HG03025 (cell line): ENCODE measurements around the gene MED9.

Experiments
- ATAC-seq: cut with Tn5 transposase; IDR thresholded peaks from one replicate; pipeline ENCODE4 v1.9.1; 2021; ENCODE audit warnings: mild to moderate bottlenecking, moderate library complexity; ENCODE audit not compliant: unreplicated experiment, low FRiP score

Gene MED9

GRCh38 chr17:17500999-17501605, 24.3 kb downstream of the MED9 start:
- ATAC-seq = no peak

DNA sequence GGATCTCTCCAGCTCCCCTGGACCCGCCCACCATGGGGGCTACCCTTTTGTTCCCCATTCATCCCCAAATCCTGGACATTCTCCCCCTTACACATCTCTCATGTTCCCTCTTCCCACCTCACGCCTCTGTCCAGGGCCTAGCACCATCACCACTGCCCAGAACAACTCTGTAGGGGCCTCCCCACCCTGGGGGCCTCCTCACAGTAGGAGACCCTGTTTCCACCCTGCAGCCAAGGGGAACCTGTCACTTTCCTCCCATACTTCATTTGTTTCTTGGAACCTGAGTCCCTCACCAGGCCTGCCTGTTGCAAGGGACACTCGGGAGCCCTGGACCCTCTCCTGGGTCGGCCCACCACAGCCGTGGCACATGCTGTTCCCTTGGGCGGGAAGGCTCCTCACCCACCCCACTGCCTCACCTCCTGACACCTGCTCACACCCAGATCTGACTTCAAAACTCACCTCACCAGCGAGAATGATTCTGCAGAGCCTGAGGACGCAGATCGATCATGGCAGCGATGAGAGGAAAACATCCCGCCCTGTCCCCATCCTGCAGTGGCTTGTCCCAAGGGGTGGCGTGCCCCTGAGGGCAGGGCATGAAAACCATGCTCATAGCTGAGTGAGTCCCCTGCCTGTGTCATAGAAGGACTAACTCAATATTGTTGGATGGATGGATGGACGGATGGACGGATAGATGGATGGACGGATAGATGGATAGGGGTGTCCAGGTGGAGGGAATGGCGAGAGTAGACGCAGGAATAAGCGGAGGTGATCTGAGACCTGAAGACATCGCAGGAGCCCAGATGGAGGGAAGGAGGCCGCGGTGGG, 26.2 kb downstream of the MED9 start:
- ATAC-seq = no peak

- ATAC-seq = no peak
These were observed 26.8 kb downstream of the MED9 start for GRCh38 chr17:17503566-17504130.

- no peak for ATAC-seq
These were observed 27.7 kb downstream of the MED9 start for GRCh38 chr17:17504341-17505140.

DNA sequence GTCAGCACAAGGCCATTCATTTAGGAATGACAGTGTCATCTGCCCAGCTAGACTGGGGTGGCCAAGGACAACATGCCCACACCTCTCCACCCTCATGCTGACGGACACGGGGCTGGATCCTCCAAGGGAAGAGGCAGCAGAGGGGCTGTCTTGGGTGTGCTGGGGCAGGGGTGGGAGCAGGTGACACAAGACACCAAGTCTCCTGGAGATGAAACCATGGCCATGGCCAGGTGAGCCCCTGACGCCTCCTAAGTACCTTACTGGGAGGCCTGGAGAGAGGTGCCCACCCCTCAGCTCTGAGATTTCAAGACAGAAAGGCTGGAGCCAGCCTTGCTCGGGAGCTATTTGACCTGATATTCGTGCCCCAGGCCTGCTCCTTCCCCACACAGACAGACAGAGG, 28.4 kb downstream of the MED9 start:
- no peak for ATAC-seq

- no peak for ATAC-seq
These were observed 28.9 kb downstream of the MED9 start for GRCh38 chr17:17505610-17506171.

GRCh38 chr17:17506181-17506741, 29.5 kb downstream of the MED9 start:
- ATAC-seq = no peak

DNA sequence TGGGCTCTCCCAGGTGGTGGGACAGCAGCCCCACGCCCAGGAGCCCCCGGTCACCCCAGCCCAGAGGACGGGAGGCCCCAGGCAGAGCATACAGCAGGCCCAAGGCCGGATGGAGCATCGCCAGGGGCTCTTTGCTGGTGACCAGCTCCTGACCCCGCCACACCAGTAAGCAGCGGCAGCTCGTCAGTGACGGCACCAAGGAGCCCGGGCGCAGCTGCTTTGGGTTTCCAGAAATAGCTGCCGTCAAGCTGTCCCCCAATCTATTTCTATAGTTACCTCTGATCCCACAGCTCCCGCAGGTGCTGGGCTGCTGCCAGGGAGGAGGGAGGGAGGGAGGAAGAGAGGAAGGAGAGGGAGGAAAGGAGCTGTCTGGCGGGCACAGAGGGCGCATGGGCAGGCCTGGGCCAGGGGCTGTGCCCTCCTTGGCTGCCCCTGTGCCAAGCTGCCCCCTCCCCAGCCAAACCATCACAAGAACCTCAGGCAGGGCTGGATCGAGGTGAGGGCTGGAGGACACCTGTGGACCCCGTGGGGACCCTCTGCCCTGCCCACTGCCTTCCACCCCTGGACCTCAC, 30.2 kb downstream of the MED9 start:
- ATAC-seq = no peak

- no peak for ATAC-seq
These were observed 30.7 kb downstream of the MED9 start for GRCh38 chr17:17507465-17508011.

DNA sequence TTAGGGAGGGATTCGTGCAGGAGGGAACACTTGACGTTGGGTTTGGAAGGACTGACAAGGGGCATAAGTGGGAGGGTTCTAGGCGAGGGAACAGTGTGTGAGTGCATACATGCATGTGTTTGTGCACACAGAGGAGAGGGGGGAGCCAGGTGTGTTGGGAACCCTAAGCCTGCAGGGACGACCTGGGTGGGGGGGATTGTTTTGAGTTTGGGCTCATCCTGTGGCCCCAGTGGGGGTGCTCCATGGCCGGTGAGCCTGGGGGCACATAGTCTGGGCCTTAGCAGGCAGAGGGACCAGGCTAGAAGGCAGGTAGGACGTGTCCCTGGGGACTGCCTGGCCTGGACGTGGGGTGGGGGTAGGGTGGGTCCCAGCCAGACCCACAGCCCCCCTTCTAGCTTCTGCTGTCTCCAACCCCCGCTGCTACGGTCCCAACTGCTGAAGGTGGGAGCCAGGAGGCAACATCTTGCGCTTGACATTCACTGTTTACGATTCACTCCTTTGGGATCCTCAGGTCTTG, 31.3 kb downstream of the MED9 start:
- ATAC-seq = no peak

GRCh38 chr17:17508646-17509591, 32.1 kb downstream of the MED9 start:
- ATAC-seq = no peak

GRCh38 chr17:17509601-17510425, 33.0 kb downstream of the MED9 start:
- no peak for ATAC-seq

GRCh38 chr17:17510456-17511292, 33.9 kb downstream of the MED9 start:
- ATAC-seq = no peak

- no peak for ATAC-seq
These were observed 34.5 kb downstream of the MED9 start for GRCh38 chr17:17511293-17511741.

- ATAC-seq = no peak
These were observed 35.4 kb downstream of the MED9 start for GRCh38 chr17:17511881-17512858.
